T-helper 1 cell (primary cell): ENCODE results near the gene SFXN4.
"Not testable (repeated sequence)": the region's sequence is repeated elsewhere in the genome, so short reads cannot be mapped to it uniquely, and the experiment has no call there.

Experiments used
- DNase-seq, 5 donors: peaks; one replicate each; pipeline ENCODE4 v3.0.0-alpha.2; 2012 to 2020

SFXN4 gene

GRCh38 chr10:119140603-119141245, 24.8 kb downstream of the SFXN4 start:
- no peak for DNase-seq

- DNase-seq, result peak; percentile 16 to 65 (median 33)
These were observed 25.9 kb downstream of the SFXN4 start for GRCh38 chr10:119139464-119140067.

DNA sequence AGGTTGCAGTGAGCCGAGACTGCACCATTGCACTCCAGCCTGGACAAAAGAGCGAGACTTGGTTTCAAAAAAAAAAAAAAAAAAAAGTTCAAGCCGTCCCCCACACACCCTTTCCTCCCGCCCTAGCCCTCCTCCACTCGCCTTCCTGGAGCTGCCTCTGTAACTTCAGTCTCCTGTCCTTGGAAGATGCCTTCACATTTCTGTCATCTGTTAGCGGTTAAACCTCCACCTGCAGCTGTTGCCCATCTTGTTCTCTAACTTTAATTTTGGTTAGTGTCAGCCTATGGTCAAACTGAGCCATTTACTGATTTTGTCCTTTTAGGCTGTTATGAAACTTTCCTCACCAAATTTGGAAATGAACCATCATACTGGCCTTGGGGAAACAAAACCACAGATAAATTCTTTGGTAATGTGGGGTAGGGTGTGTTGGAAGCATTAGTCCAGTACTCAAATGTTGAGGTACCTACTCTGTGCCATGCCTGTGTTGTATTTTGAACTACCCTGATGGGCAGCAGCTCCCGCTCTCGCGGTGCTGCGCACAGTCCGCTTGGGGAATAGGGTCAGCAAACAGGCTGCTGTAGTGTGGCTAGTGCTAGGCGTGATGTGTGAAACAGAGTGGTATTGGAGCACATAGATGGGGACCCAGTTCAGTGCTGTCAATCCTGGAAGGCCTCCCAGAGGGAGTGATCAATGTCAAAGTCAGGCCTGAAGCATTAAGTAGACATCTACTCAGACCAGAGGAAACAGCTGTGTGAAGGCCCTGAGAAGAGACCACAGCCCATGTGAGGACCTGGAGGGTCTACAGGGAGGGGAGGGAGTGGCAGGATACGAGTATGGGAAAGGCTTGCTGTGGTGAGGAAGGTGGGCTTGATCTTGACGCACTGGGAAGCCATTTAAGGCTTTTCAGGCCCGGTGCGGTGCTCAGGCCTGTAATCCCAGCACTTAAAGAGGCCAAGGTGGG, 26.9 kb downstream of the SFXN4 start:
- DNase-seq, result no peak

DNA sequence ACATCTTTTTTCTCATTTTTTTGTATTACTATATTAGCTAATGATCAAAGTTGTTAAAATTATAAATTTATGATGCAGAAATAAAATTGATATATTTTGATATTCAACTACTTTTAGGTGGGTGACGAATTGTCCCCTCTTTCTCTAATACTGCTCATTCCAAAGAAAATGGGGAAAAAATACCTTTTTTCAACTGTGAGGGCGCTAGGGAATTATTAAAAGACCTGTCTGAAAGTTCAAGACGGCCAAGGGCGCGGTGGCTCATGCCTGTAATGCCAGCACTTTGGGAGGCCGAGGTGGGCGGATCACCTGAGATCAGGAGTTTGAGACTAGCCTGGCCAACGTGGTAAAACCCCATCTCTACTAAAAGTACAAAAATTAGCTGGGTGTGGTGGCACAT, 27.6 kb downstream of the SFXN4 start:
- DNase-seq, result not testable (repeated sequence)

- DNase-seq, result no peak
These were observed 29.4 kb downstream of the SFXN4 start for GRCh38 chr10:119136084-119136483.

GRCh38 chr10:119135513-119135881, 30.0 kb downstream of the SFXN4 start:
- DNase-seq, result peak in 1 of 5 donors; percentile 78

GRCh38 chr10:119133949-119134348, 31.6 kb downstream of the SFXN4 start:
- DNase-seq, result peak in 1 of 5 donors; percentile 60

DNA sequence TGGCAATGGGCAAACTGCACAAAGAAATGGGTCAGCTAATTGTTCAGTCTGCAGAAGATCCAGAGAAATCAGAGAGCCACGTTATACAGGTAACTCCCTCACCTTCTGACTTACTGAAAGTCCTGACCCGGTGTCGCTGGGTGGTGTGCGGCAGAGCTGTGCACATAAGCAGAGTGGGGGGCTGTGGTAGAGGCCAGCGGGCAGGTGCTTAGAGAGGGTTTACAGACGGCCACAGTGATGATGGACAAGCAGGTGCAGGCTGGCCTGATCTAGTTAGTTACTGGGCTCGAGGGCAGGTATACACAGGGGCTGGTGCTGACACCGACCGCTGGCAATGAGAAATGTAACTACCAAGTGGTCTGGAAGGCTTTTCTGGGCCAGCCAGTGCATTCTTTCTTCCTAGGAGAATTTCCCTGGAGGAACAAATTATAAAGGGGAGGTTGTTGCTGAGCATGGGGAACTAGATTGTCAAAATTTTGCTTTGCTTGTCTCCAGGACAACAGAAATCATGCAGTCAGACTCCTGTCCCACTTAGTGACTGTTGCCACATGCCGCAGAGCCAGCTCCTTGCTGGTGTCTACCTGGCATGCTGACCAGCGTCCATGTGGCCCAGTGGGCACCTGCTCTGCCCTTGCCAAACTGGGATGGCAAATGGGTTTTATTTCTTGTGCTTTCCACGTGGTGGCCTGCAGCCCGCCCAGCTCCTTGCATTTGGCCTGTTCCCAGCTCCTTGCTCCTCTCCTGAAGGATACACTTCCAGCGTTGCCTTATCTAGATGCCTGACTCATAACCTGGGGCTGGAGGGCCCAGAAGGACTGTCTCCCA, 32.8 kb downstream of the SFXN4 start:
- no peak for DNase-seq

- peak in 2 of 5 donors; percentile 10 to 96 for DNase-seq
These were observed 33.8 kb downstream of the SFXN4 start for GRCh38 chr10:119131512-119132240.

DNA sequence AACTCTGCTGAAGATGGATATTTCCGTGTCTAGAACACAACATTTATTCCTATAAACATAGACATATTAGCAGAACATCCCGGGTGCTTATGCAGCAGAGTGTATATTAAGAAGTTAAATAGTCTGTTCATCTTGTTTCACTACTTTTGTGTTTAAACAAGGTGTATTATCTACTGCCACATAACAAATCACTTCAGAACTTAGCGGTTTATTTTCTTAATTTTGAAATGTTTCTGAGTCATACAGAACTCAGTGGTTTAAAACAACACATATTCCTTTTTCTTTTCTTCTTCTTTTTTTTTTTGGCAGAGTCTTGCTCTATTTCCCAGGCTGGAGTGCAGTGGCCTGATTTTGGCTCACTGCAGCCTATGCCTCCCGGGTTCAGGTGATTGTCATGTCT, 35.8 kb downstream of the SFXN4 start:
- DNase-seq, result no peak

DNA sequence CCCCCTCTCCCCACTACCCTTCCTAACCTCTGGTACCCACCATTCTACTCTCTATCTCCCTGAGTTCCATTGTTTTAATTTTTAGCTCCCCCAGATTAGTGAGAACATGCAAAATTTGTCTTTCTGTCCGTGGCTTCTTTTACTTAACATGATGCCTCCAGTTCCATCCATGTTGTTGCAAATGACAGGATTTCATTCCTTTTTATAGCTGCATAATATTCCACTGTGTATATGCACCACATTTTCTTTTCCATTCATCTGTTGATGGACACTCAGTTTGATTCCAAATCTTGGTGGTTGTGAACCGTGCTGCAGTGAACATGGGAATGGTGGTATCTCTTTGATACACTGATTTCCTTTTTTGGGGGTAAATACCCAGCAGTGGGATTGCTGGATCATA, 39.6 kb downstream of the SFXN4 start:
- DNase-seq, result no peak

- DNase-seq, result no peak
These were observed 44.6 kb downstream of the SFXN4 start for GRCh38 chr10:119120875-119121274.

GRCh38 chr10:119120413-119120867, 45.1 kb downstream of the SFXN4 start:
- no peak for DNase-seq

DNA sequence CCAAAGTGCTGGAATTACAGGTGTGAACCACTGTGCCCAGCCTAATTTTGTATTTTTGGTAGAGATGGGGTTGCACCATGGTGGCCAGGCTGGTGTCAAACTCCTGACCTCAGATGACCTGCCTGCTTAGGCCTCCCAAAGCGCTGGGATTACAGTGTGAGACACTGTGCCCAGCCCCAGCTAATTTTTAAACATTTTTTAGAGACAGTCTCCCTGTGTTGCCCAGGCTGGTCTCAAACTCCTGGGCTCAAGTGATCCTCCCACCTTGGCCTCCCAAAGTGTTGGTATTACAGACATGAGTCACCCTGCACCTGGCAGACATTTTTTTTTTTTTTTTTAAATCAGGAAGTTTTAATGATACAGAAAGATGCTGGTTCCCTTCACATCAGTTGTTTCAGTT, 46.1 kb downstream of the SFXN4 start:
- no peak for DNase-seq

DNA sequence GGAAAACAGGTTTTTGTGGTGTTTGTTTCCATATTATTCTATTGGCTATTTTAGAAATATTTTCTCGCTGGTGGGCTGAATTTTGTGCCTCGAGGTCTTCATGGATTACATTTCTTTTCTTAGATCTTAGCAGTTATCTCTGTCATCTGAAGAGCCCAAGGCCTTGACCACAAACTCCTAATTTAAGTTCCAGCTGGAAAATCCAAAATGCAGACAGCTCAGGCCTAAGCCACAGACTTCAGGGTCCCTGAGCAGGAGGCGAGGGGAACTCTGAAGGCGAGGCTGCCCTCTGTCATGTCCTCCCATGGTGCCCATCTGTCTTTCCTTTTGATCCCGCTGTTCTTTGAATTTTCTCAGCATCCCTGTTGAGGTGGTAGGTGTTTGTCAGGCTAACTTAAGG, 47.3 kb downstream of the SFXN4 start:
- DNase-seq, result no peak

DNA sequence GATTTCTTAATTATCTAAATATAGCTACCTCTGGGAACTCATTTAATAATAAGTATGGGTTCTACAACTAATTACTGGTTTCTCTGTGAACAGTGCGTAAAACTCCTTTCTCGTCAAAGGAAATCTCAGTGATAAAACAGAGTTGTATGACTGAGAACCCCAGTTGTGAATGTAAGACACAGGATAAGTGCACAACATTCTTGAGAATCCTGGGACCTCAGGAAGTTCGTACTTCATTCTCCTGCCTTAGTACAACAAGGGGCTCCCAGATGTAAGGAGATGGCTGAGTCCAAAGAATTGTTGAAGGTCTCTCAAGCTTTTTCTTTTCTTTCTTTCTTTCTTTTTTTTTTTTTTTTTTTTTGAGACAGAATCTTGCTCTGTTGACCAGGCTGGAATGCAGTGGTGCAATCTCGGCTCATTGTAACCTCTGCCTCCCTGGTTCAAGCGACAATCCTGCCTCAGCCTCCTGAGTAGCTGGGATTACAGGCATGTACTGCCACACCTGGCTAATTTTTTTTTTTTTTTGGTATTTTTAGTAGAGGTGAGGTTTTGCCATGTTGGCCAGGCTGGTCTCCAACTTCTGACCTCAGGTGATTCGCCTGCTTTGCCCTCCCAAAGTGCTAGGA, 49.1 kb downstream of the SFXN4 start:
- no peak for DNase-seq

GRCh38 chr10:119115926-119116325, 49.6 kb downstream of the SFXN4 start:
- DNase-seq, result no peak

DNA sequence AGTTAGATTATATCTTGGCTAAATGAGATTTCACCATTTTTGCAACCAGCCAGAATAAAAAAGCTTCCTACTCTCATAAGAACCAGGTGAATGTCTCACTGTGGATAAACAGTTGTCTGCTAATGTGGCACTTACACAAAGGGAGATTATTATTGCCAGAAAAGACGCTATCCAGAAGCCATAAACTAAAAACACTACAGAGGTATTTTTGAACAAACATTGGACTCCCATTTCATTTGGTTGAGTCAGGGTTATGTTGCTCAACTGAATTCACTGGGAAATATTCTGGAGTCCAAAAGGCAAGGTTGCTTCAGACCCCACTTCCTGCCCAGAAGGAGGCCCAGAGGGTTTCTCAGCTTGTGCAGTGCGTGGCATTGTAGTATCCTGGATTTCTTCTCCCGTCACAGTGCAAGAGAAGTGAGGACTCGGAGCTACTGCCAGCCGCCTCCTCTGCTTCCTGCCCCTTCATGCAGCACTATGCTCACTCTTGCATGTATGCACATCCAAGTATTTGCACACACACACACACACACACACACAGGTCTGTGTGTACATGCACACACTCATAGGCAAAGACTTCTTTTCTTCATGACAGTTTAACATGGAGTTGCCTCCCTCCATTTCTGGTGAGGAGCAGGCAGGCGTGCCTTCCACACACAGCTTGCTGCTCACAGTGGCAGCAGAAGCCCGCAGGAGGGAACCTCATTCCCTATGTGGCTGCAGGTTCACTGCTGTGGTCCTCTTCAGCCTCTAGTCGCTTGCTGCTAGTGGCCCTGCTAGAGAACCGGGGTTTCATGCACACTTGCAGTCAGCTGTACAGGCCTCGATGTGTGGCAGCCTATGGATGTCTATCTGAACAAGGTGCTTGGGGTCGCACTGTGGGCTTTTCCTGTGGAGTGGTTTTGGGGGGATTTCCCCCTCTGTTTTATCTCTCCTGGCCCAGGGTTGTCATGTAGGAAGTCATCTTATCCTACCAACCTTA, 51.5 kb downstream of the SFXN4 start:
- no peak for DNase-seq

- DNase-seq, result no peak
These were observed 53.5 kb downstream of the SFXN4 start for GRCh38 chr10:119112056-119112455.

- DNase-seq, result not testable (repeated sequence)
These were observed 57.7 kb downstream of the SFXN4 start for GRCh38 chr10:119107771-119108170.
